ENCODE data around the gene MMP13.

Gene MMP13

DNA sequence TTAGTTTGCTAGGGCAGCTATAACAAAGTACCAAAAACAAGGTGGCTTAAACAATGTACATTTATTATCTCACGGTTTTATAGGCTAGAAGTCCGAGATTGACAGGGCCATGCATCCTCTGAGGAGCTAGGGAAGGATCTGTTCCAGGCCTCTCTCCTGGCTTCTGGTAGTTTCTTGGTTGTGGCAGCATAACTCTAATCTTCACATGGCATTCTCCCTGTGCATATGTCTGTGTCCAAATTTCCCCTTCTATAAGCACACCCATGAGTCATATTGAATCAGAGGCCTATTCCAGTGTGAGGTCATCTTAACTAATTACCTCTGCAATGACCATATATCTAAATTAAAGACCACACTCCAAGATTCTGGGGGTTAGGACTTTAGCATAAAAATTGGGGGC, 31.3 kb upstream of the MMP13 start:
- TF ChIP-seq FOXP2 (optimal IDR thresholded peaks at IDR 0.05; ENCODE audit: borderline replicate concordance, extremely low read depth, extremely low read length, insufficient read depth) (no peak), SIN3A (IDR thresholded peaks at IDR 0.05; ENCODE audit: borderline replicate concordance, insufficient read depth, low read length) (no peak), TAF1 (IDR thresholded peaks at IDR 0.05; ENCODE audit: borderline replicate concordance, insufficient read depth, low read length) (no peak), POLR2AphosphoS5 (IDR thresholded peaks at IDR 0.05; ENCODE audit: low read depth, low read length) (no peak)
- TF ChIP-seq, protein P1, sequence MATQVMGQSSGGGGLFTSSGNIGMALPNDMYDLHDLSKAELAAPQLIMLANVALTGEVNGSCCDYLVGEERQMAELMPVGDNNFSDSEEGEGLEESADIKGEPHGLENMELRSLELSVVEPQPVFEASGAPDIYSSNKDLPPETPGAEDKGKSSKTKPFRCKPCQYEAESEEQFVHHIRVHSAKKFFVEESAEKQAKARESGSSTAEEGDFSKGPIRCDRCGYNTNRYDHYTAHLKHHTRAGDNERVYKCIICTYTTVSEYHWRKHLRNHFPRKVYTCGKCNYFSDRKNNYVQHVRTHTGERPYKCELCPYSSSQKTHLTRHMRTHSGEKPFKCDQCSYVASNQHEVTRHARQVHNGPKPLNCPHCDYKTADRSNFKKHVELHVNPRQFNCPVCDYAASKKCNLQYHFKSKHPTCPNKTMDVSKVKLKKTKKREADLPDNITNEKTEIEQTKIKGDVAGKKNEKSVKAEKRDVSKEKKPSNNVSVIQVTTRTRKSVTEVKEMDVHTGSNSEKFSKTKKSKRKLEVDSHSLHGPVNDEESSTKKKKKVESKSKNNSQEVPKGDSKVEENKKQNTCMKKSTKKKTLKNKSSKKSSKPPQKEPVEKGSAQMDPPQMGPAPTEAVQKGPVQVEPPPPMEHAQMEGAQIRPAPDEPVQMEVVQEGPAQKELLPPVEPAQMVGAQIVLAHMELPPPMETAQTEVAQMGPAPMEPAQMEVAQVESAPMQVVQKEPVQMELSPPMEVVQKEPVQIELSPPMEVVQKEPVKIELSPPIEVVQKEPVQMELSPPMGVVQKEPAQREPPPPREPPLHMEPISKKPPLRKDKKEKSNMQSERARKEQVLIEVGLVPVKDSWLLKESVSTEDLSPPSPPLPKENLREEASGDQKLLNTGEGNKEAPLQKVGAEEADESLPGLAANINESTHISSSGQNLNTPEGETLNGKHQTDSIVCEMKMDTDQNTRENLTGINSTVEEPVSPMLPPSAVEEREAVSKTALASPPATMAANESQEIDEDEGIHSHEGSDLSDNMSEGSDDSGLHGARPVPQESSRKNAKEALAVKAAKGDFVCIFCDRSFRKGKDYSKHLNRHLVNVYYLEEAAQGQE (IDR thresholded peaks at IDR 0.05; ENCODE audit: insufficient read depth in 1 of 2, low read depth in 2 of 2, low read length in 2 of 2): no peak

DNA sequence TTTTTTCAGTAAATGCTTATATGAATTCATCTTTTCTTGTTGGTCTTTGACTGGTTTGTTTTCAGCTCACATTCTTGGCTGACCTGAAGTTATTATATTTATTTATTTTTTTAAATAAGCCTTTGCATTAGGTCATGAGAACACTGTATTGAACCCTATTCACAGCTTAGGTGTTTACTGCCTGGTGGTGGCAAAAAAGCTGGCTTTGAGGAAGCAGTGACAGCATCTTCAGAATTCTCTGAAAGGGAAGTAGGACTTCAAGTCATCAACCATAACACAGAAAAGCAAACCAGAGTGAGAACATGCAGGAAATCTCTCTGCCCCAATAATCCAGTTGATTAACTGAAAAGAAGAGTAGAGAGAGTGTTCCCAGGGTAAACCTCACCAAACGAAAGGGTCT, 30.3 kb upstream of the MMP13 start:
- no peak for TF ChIP-seq FOXP2 (optimal IDR thresholded peaks at IDR 0.05; ENCODE audit: borderline replicate concordance, extremely low read depth, extremely low read length, insufficient read depth)
- no peak for TF ChIP-seq POLR2AphosphoS5 (IDR thresholded peaks at IDR 0.05; ENCODE audit: low read depth, low read length)
- TF ChIP-seq, protein P1 (IDR thresholded peaks at IDR 0.05; ENCODE audit: insufficient read depth in 1 of 2, low read depth in 2 of 2, low read length in 2 of 2): no peak
- no peak for TF ChIP-seq SIN3A (IDR thresholded peaks at IDR 0.05; ENCODE audit: borderline replicate concordance, insufficient read depth, low read length)
- TF ChIP-seq TAF1 (IDR thresholded peaks at IDR 0.05; ENCODE audit: borderline replicate concordance, insufficient read depth, low read length): no peak

DNA sequence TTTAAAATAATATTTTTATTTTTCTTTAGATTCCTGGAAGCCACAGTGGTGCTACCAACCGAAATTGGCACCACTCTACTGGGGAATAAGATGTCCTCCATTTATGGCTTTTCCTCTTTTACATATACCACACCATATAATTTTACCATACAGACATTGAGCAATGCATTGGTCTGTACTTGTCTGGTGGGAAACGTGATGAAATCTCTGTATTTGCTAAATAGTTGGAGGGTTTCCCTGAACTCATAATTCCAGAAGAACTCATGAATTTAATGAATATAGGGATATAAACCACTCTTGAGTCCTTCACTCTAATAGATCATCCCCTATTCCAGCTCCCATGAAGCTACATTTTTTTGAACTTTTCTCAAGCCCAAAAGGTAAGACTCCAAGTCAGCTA, 28.0 kb upstream of the MMP13 start:
- TF ChIP-seq FOXP2 (optimal IDR thresholded peaks at IDR 0.05; ENCODE audit: borderline replicate concordance, extremely low read depth, extremely low read length, insufficient read depth): no peak
- TF ChIP-seq, protein P1 (IDR thresholded peaks at IDR 0.05; ENCODE audit: insufficient read depth in 1 of 2, low read depth in 2 of 2, low read length in 2 of 2): no peak
- no peak for TF ChIP-seq SIN3A (IDR thresholded peaks at IDR 0.05; ENCODE audit: borderline replicate concordance, insufficient read depth, low read length)
- TF ChIP-seq TAF1 (IDR thresholded peaks at IDR 0.05; ENCODE audit: borderline replicate concordance, insufficient read depth, low read length): no peak
- TF ChIP-seq POLR2AphosphoS5 (IDR thresholded peaks at IDR 0.05; ENCODE audit: low read depth, low read length): no peak

DNA sequence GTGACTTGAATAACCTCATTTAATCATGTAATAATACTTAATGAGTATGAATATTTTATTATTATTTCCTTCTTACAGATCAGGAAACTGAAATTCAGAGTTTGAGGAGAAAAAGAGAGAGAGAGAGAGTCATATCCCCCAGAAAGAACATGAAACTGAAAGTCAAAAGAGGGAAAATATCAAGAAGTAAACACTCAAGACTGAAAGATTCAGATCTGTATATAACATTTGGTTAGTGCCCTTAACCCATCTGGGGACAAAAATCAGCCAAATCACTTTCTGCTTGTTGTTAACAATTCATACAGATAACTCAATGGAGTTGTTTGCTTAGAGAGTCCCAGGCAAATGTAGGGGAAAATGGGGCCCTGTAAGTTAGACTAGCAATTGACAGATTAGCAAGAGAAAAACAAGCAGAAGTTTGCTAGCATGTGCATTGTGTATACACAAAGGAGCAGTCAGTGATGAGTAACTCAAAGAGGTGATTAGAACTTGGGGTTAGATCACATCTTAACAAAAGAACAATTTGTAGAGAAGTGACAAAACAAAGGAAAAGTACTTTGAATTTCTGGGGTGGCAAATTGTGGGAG, 25.9 kb upstream of the MMP13 start:
- TF ChIP-seq TAF1 (IDR thresholded peaks at IDR 0.05; ENCODE audit: borderline replicate concordance, insufficient read depth, low read length) (no peak), SIN3A (IDR thresholded peaks at IDR 0.05; ENCODE audit: borderline replicate concordance, insufficient read depth, low read length) (no peak), POLR2AphosphoS5 (IDR thresholded peaks at IDR 0.05; ENCODE audit: low read depth, low read length) (no peak), FOXP2 (optimal IDR thresholded peaks at IDR 0.05; ENCODE audit: borderline replicate concordance, extremely low read depth, extremely low read length, insufficient read depth) (no peak)
- TF ChIP-seq, protein P1 (IDR thresholded peaks at IDR 0.05; ENCODE audit: insufficient read depth in 1 of 2, low read depth in 2 of 2, low read length in 2 of 2): no peak

All from PFSK-1 (cell line).